ENCODE results near the gene KIZ. TPM values are rescaled to one million over a fixed set of nuclear protein-coding genes. Genes with fewer than 3 reads are reported as not detected.

Gene KIZ
- total and polyA plus RNA-seq, 2 donors (not counting 1 experiment from before 2014, with no cell fraction given): 19.7 to 40.4 TPM

DNA sequence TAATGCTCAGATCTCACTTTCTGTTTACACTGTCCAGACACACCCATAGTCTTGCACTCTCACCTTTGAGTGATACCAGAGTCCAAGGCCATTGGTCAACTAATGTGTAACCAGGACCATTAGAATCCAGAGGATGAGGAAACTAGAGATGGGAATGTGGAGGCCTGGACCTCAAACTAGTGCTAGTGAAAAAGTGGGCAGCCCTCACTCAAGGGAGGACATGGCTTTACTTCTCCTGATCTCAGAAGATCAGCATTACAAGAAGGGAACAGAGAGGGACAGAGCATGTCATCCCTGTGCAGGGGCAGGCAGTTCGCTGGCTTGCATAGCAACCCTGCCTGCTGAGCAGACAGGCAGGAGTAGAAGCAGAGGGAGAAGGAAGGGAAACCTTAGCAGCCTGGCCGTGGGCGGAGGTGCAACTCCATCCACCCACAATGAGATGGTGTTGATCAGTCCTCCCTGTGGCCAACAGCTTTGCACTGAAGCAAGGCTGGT is 154.7 kb downstream of the KIZ start:
- no peaks in the 10 kb centered on the region for H4K20me1 ChIP-seq (ENCODE audit: control insufficient read depth, insufficient read depth, low read length, poor library complexity, severe bottlenecking)
- H3K27ac ChIP-seq (ENCODE audit: low read length in 2 of 2): no peak overlapping the region
- no peak for TF ChIP-seq EZH2 (IDR thresholded peaks at IDR 0.05; ENCODE audit: borderline replicate concordance, insufficient read depth, low read depth, low read length, poor library complexity, severe bottlenecking)
- TF ChIP-seq CTCF (IDR thresholded peaks at IDR 0.05): no peak
- peaks cover 2% of the 10 kb centered on the region for H3K4me1 Mint-ChIP-seq
- CTCF ChIA-PET: no interaction called here
- H2AFZ ChIP-seq (ENCODE audit: insufficient read depth, low read depth, low read length, poor library complexity, severe bottlenecking): no peak overlapping the region
- H3K79me2 ChIP-seq (ENCODE audit: control insufficient read depth, insufficient read depth, low read length): no peaks in the 10 kb centered on the region
- no peak overlapping the region for H3K9ac ChIP-seq (ENCODE audit: low read length)
- H3K4me2 ChIP-seq (replicated peaks; ENCODE audit: low read depth, low read length, poor library complexity, severe bottlenecking): no peak overlapping the region
- H3K4me3 ChIP-seq (ENCODE audit: control extremely low read depth in 1 of 5, extremely low read depth in 1 of 5, insufficient read depth in 1 of 5, low read depth in 2 of 5, low read length in 4 of 5): no peak overlapping the region
- intact Hi-C loops (cut with micrococcal nuclease): no loop called here
- peaks cover 21% of the 10 kb centered on the region for H3K27me3 Mint-ChIP-seq
- DNase-seq (no peak), ATAC-seq (ENCODE audit: low read depth) (no peak)
- H3K36me3 ChIP-seq (replicated peaks in 1 of 2; ENCODE audit: control extremely low read depth in 1 of 2, control insufficient read depth in 1 of 2, extremely low read depth in 1 of 2, insufficient read depth in 2 of 2, low read length in 1 of 2): no peaks in the 10 kb centered on the region
- 80% methylated on average over 1 of the region's 3 CpGs for WGBS (ENCODE audit: insufficient coverage)
- peaks cover 0 to 3% (median 0%) of the 10 kb centered on the region in 4 experiments for H3K27me3 ChIP-seq (replicated peaks in 1 of 4; ENCODE audit: control extremely low read depth in 1 of 4, control insufficient read depth in 3 of 4, insufficient read depth in 4 of 4, low read length in 3 of 4)
- no peak overlapping the region for H3K4me3 Mint-ChIP-seq
- peaks cover 3% of the 10 kb centered on the region for H3K9me3 Mint-ChIP-seq (ENCODE audit: insufficient read depth)
- no peak overlapping the region for H3K27ac Mint-ChIP-seq
- H3K9me3 ChIP-seq (ENCODE audit: control extremely low read depth in 1 of 3, control insufficient read depth in 2 of 3, insufficient read depth in 1 of 3, low read length in 2 of 3): no peaks in the 10 kb centered on the region
- POLR2A ChIA-PET: no interaction called here
- no peaks in the 10 kb centered on the region for H3K4me1 ChIP-seq (ENCODE audit: control insufficient read depth in 2 of 2, insufficient read depth in 2 of 2, low read length in 2 of 2)

GRCh38 chr20:21286775-21287174 is 160.9 kb downstream of the KIZ start:
- peaks cover 0 to 2% (median 0%) of the 10 kb centered on the region in 3 donors for H3K9me3 ChIP-seq (ENCODE audit: control extremely low read depth in 1 of 3, control insufficient read depth in 2 of 3, insufficient read depth in 1 of 3, low read length in 2 of 3)
- intact Hi-C loops (cut with micrococcal nuclease): no loop called here
- POLR2A ChIA-PET: no interaction called here
- 46% methylated on average over 1 of the region's 4 CpGs for WGBS (ENCODE audit: insufficient coverage)
- CTCF ChIA-PET: no interaction called here
- no peaks in the 10 kb centered on the region for H3K4me1 Mint-ChIP-seq
- no peak overlapping the region for H3K27ac ChIP-seq (ENCODE audit: low read length in 2 of 2)
- no peaks in the 10 kb centered on the region for H4K20me1 ChIP-seq (ENCODE audit: control insufficient read depth, insufficient read depth, low read length, poor library complexity, severe bottlenecking)
- H3K27ac Mint-ChIP-seq: no peak overlapping the region
- H3K4me3 ChIP-seq (ENCODE audit: control extremely low read depth in 1 of 5, extremely low read depth in 1 of 5, insufficient read depth in 1 of 5, low read depth in 2 of 5, low read length in 4 of 5): no peak overlapping the region
- TF ChIP-seq EZH2 (IDR thresholded peaks at IDR 0.05; ENCODE audit: borderline replicate concordance, insufficient read depth, low read depth, low read length, poor library complexity, severe bottlenecking) (no peak), CTCF (IDR thresholded peaks at IDR 0.05) (no peak)
- no peaks in the 10 kb centered on the region for H3K4me1 ChIP-seq (ENCODE audit: control insufficient read depth in 2 of 2, insufficient read depth in 2 of 2, low read length in 2 of 2)
- no peak overlapping the region for H3K4me3 Mint-ChIP-seq
- H3K9ac ChIP-seq (ENCODE audit: low read length): no peak overlapping the region
- no peak overlapping the region for H3K4me2 ChIP-seq (replicated peaks; ENCODE audit: low read depth, low read length, poor library complexity, severe bottlenecking)
- H3K9me3 Mint-ChIP-seq (ENCODE audit: insufficient read depth): peaks cover 3% of the 10 kb centered on the region
- peaks cover 46% of the 10 kb centered on the region for H3K27me3 Mint-ChIP-seq
- DNase-seq (no peak), ATAC-seq (ENCODE audit: low read depth) (no peak)
- H3K27me3 ChIP-seq (replicated peaks in 1 of 4; ENCODE audit: control extremely low read depth in 1 of 4, control insufficient read depth in 3 of 4, insufficient read depth in 4 of 4, low read length in 3 of 4): peaks cover 0 to 7% (median 0%) of the 10 kb centered on the region in 4 experiments
- H3K36me3 ChIP-seq (replicated peaks in 1 of 2; ENCODE audit: control extremely low read depth in 1 of 2, control insufficient read depth in 1 of 2, extremely low read depth in 1 of 2, insufficient read depth in 2 of 2, low read length in 1 of 2): no peaks in the 10 kb centered on the region
- no peaks in the 10 kb centered on the region for H3K79me2 ChIP-seq (ENCODE audit: control insufficient read depth, insufficient read depth, low read length)
- H2AFZ ChIP-seq (ENCODE audit: insufficient read depth, low read depth, low read length, poor library complexity, severe bottlenecking): no peak overlapping the region
